Renal cortical epithelial cell (primary cell): ENCODE results near the gene STOM. TPM values are rescaled to one million over a fixed set of nuclear protein-coding genes. Genes with fewer than 3 reads are reported as not detected.

Experiments used
- DNase-seq: peaks from one replicate; pipeline ENCODE4 v3.0.0-alpha.2; 2011; ENCODE audit warnings: low read depth
- total RNA-seq: library from RNA; depleted of rRNA; stranded (reverse); fragments of >200 nt; gene quantifications from 2 replicates; pipeline ENCODE4 v1.2.3, GENCODE V29; 2014

Gene STOM
- total RNA-seq, 1 donor from 2014 or later, result 61.8 TPM

DNA sequence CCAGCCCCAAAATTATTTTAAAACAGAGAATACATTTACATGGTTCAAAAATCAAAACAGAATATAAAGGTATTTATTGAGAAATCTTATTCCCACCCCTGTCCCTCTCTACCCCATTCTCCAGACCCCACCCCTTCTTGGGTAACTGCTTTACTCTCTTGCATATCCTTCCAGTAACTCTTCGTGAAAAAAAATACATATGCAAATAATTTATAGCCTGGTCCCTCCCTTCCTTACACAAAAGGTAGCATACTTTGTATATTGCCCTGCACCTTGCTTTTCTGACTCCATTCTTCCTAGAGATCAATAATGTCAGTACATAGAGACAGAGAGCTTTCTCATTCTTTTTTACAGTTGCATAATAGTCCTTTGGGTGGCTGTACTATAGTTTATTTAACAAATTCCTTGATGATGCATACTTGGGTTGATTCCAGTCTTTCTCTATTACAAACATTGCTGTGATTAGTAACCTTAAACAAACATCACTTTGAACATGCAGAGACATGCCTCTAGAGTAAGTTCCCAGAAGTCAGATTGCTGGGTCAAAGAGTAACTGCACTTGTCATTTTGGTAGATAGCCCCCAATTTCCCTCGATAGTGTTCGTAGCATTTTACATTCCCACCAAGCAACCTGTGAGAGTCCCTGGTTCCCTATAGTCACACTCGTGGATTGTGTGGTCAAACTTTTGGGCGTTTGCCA is 47.9 kb downstream of the STOM start:
- peak; percentile 97 for DNase-seq

DNA sequence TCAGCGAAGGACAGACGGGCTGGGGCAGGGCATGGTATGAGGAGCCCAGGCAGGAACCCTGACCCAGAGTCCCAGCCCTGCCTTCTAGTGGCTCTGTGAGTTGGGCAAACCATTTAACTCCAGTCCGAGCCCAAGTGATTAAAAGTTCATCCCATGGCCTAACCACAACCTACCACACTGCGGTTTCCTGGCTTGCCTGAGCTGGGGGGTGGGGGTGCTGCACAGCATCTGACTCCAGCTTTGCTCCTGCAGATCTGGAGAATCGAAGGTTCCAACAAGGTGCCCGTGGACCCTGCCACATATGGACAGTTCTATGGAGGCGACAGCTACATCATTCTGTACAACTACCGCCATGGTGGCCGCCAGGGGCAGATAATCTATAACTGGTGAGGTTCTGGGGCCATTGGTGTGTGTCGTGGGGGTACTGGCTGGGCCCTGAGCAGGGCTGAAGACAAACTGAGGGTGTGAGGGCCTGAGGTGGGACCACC is 49.0 kb downstream of the STOM start:
- no peak for DNase-seq

DNA sequence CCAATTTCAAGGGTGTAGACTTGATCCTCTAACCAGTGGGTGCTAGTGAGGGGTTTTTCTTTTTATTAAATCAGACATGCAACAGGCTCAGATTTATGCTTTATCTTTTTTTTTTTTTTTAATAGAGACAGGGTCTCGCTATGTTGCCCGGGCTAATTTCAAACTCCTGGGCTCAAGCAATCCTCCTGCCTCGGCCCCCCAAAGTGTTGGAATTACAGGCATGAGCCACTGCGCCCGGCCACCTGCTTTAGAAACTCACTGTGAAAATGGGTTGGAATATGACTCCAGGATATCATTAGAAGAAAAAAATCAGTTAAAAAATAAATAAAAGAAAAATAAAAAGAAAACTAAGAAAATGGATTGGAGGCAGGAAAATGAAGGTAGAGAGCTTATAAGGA is 50.7 kb downstream of the STOM start:
- no peak for DNase-seq

DNA sequence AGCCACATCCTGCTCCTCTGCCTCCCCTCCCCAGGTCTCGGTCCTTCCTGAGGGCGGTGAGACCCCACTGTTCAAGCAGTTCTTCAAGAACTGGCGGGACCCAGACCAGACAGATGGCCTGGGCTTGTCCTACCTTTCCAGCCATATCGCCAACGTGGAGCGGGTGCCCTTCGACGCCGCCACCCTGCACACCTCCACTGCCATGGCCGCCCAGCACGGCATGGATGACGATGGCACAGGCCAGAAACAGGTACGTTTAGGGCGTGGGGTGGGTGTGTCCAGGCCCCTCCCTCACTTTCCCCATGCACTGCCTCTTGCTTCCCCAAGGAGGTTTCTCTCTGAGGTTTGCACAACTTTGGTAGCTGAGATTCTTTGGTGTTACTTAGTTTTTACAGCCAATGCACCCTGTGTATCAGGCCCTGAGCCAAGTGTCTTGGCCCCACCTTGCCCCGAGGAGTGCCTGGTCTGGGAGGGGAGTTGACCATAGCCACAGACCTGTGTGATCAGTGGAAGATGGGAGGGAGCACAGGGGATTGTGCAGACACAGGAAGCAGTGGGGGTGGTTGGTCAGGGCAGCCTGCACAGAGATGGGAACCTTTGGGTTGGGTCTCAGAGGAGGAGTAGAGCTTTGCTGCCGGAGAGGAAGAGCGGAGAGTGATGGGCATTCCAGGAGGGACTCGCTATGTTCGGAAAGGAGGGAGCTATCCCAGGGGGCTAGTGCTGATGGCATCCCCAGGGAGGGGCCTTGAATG is 51.2 kb downstream of the STOM start:
- no peak for DNase-seq

DNA sequence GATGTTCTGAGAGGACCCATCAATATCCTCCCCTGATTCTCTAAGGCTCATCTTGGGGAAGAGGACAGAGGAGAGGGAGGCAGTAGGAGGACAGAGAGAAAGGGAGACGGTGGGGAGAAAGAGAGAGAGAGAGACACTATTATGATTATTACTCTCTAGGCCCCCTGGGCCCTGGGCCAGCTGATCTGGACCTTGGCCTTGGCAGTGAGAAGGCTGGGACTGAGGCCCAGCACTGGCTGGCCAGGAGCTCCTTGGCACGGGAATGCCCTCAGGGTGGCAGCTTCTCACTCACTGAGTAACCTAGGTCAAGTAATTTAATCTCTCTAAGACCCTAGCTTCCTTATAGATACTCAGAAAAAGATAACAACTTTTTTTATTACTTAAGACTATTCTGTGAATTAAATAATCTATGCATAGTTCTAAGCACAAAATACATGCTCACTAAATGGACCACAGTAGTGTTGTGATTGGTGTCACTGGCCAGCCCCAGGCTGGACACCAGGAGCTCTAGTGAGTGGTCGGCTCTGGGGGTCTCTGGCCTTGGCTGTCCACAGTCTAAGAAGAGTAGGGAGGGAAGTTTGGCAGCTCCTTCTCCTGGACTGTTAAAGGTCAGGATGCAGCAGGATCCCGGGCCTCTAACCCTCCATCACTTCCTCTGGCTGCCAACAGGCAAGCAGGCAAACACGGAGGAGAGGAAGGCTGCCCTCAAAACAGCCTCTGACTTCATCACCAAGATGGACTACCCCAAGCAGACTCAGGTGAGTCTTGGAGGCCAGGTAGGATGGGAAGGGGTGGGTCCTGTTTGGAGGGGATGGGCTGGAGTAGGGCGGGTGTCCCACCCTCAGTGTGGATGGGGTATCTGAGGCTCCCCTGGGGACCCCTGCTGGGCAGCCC is 52.1 kb downstream of the STOM start:
- DNase-seq, result no peak

DNA sequence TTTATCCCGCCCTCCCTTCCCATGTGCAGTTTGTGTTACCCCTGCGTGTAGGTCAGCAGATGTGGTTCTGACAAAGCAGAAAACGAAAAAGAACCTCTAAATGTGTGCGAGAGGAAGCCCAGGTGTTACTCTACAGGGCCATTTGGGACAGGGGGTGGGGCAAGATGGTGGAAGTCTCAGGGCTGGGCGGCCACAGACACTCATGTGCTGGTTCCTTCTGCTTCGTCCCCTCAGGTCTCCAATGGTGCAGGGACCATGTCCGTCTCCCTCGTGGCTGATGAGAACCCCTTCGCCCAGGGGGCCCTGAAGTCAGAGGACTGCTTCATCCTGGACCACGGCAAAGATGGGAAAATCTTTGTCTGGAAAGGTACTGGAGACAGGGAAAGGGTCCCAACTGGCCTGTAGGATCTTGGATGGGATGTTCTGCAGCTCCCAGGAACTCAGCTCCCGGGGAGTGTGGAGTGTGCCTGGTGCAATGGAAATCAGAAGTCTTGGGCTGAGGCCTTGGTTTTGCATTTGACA is 53.1 kb downstream of the STOM start:
- DNase-seq, result no peak

DNA sequence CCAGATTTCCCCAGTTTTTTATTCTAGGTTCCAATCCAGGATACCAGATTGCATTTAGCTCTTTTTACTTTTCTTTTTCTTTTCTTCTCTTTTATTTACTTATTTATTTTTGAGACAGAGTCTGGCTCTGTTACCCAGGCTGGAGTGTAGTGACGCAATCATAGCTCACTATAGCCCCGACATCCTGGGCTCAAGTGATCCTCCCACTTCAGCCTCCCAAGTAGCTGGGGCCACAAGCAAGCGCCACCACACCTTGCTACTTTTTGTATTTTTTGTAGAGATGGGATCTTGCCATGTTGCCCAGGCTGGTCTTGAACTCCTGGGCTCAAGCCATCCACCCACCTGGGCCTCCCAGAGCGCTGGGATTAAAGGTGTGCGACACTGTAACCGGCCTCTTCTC is 53.7 kb downstream of the STOM start:
- no peak for DNase-seq

DNA sequence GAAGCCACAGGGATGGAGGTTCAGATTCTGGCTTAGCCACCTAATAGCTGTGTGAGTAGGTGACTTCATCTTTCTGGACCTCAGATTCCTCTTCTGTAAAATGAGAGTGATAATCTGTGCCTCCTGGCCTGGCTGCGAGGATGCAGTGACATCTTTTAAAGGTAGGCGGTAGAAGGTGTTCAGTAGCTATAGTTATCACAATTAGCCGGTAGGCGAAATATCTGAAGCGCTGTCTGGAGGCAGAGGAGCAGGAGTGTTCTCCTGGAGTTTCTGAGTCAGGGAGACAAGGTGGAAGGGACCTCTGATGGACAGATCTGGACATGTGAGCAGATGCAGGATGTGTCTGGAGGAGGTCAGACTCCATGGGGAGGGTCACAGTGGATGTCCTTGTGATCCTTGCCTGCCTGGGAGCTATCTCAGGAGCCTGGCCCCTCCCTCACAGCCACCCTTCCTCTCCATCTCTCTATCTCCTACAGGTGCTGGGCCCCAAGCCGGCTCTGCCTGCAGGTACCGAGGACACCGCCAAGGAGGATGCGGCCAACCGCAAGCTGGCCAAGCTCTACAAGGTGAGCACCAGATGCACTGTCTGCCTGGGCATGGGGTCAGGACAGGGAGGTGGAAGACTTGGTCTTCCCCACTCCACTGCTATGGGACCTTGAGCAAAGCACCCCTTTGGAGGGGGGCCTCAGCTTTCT is 56.4 kb downstream of the STOM start:
- no peak for DNase-seq

DNA sequence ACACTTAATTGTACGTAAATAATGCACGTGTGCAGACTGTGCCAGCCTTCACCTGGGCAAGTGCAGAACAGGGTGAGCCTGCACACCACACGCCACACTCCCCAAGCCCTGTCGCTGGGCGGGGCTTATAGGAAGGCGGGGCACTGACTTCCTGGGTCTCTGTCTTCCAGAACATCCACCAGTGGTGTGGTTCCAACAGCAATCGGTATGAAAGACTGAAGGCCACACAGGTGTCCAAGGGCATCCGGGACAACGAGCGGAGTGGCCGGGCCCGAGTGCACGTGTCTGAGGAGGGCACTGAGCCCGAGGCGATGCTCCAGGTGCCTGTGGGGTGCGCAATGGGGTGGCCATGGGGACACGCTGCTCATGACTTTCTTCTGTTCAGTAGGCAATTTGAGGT is 57.9 kb downstream of the STOM start:
- no peak for DNase-seq

DNA sequence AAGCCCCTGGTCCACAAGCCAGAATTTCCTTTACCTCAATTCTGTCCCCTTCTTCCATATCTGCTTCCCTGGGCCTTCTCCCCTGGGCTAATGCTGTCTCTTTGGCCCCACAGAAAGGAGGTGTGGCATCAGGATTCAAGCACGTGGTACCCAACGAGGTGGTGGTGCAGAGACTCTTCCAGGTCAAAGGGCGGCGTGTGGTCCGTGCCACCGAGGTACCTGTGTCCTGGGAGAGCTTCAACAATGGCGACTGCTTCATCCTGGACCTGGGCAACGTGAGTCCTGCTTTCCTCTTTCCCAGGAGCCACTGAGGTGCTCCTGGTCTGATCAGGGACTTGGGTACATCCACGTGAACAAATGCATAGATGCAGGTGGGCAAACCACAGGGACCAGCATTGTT is 59.5 kb downstream of the STOM start:
- DNase-seq, result no peak

DNA sequence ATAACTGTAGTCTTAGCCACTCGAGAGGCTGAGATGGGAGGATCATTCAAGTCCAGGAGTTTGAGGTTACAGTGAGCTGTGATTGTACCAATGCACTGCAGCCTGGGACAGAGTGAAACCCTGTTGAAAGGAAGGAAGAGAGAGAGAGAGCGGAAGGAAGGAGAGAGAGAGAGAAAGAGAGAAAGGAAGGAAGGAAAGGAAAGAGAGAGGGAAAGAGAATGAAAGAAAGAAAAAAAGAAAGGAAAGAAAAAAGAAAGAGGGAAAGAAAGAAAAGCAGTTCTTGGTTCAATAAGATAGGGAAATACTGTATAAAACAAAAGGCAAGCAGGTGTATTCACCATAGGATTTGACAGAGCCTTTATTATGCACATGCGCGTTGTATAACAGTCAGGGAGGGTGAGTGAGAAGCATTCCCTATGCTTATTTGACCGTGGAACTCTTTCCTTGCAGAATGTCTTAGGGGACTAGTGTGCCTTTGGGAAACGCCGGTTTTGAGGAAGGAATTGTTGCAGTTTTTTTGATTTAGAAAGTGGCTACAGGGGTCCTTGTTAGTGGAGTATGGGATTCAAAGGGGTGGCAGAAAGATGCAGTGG is 60.1 kb downstream of the STOM start:
- no peak for DNase-seq

DNA sequence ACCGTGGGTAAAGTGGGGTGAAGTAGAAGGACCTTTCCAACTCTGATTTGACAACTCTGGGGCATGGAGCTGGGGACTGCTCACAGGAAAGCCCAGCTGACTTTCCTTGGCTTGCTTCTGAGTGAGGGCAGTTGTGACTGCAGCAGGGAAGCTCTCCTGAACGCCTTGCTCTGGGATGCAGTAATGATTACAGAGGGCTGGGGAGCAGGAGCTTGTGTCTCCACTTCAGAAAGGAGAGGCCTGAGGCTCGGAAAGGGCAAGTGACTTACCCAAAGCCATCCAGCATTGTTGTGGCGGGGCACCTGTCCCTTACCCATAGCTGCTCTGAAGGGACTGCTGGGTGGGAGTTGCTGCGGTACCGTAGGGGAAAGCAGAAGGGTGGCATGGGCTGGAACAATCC is 60.9 kb downstream of the STOM start:
- DNase-seq, result no peak

DNA sequence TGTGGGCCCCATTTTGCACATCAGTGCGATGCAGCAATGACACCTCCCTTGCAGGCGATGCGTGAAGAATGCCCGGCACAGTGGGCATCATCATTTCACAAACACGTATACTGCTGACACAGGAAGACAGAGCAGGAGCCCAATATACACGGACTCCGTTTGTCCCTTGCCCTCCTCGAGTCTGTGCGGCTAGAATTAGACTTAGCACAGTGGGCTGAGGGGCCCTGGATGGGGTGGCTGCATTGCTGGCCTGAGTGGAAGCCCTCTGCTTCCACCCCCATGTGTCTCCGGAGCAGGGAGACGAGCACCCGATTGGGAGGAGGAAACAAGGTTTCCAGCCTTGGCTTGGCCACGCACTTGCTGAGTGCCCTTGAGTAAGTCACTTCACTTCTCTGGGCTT is 61.3 kb downstream of the STOM start:
- DNase-seq, result no peak

DNA sequence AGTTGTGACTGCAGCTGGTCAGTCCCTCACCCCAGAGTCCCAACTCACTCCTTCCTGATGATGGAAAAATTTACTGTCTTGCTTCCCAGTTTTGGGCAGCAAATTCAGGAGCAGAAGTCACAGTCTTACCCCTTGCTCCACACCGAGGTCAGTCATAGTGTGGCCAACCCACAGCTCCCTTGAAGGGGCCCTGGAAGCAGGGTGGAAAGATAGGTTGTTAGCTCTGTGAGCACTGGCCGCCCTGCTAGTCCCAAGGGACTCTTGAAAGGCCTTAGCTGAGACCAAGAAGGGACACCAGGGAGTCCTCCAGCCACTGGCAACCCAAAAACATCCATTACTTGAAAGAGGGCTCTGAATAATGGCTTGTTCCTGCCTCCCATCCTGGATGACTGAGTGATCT is 62.1 kb downstream of the STOM start:
- DNase-seq, result no peak

DNA sequence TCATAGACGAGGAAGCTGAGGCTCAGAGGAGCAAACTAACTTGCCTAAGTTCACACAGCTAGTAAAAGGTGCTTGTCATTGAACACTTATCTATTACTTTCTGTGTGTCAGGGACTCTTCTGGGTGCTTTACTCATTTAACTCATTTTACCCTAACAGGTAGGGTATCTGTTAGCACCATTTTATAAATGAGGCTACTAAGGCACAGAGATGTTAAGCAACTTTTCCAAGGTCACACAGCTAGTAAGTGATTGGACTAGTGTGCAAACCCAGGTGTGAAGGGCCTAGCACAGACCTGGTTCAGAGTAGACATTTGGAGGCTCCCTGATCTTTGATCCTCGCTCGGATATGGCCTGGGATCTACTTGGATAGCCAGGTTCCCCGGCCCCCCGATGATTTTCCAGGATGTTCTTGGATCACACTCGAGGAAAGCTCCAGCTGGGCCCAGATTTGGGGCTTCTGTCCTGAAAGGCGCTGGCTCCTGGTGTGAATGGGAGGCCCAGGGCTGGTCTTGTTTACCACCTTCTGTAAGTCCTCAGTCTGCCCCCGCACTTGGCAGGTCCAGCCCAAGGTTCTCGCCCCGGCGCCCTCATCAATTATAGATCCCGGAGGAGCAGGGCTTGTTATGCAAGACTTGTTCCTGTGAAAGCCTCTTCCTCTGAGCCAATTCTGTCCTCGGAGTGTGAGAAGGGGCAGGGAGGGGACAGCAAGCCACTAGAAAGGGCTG is 64.6 kb downstream of the STOM start:
- DNase-seq, result no peak

DNA sequence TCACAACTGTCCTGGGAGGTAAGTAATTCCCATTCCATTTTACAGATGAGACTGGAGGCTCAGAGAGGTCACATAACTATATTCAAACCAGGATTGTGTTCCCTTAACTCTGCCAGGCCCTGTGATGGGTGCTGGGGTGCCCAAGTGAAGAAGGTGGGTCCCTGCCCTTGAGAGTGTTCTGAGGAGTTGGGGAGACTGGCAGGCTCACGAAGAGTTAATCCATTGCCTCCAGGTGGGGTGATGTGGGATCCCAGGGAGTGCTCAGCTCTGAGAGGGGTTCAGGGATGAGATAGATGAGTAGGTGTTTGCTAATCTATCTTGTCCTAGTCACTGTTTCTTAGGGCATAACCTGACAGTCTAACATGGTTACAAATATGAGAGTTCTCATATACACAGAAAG is 65.3 kb downstream of the STOM start:
- DNase-seq, result no peak

DNA sequence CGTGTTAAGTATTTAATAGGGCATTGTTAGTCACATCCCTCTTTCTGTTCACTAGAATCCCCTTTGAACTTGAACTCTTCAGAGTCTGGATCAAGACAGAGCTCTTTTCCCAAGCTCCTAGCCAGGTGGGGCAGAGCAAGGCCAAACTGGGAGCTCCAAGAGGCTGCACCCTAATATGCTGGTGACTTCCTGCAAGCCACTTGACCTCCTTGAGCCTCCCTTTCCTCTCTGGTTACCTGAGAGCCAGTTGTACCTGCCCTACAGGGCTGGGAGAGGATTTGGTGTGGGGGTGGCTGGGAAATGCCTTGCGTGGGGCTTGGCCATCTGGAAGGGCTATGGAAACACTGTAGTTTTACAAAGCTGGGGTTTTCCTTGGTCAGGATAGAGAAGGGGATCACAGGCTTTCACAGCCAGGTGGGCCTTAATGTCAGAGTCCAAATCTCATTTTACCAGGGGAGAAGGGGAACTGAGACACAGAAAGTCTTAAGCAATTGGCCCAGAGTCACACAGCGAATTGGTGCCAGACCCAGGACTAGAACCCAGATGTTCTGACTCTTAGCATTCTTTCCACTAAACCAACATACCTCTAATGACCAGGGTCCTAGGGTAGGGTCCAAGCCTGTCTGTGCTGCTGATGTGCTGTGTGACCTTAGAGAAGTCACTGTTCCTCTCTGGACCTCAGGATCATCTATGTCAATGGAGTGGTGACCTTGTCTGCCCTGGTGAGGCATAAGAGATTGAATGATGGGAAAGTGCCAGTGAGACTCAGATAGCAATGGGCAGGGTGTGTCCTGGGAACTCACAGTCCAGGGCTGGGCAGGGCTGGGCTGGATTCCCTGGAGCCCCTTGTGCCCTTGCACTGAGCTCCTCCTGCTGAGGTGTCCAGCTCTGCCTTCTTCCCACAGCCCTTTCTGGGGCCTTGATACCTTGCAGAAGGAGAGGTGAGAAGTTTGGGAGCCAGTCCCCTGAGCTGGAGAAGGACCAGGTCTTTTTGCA is 66.3 kb downstream of the STOM start:
- DNase-seq, result no peak

DNA sequence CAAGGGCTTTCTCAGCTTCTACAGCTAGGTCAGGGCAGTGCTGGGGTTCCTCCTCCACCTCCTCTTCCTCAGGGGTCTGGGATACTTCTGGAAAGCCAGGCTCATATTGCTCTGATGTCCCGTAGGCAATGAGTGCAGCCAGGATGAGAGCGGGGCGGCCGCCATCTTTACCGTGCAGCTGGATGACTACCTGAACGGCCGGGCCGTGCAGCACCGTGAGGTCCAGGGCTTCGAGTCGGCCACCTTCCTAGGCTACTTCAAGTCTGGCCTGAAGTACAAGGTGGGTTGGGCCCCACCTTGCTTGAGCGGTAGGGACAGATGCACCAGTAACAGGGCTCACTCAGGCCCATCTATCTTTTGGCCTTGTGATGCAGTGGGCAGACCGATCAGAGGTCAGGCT is 67.3 kb downstream of the STOM start:
- DNase-seq, result no peak

DNA sequence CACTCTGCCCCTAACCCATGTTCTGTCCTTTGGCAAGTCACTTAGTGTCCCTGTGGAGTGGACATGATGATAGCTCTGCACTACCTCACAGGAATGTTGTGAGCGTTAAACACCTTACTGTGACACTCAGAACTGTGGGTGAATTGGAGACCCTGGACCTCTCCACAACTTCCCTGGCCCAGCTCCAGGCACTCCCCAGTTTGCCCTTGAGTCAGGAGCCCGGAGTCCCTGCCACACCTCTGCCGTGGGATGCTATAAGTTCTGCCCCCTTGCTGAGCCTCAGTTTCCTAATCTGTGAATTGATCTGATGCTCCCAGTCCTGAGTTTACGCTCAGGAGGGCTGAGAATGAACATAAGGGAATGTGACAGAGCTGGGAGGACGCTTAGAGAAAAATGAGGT is 67.7 kb downstream of the STOM start:
- DNase-seq, result no peak
